Kidney epithelial cell (primary cell): ENCODE measurements around the gene FAM3A. TPM values are rescaled to one million over a fixed set of nuclear protein-coding genes. Genes with fewer than 3 reads are reported as not detected.

Source experiments
- DNase-seq: peaks from one replicate; pipeline ENCODE4 v3.0.0-alpha.2; 2010; ENCODE audit warnings: low read depth
- H3K27me3 ChIP-seq: 2 replicates; pipeline ENCODE4 v1.6.0; 2011; ENCODE audit warnings: low read length; ENCODE audit not compliant: control insufficient read depth, insufficient read depth
- H3K36me3 ChIP-seq: 2 replicates; pipeline ENCODE4 v1.5.1; 2011; ENCODE audit warnings: low read length; ENCODE audit not compliant: control insufficient read depth, insufficient read depth
- H3K4me3 ChIP-seq: 2 replicates; pipeline ENCODE4 v1.5.1; 2011; ENCODE audit warnings: low read depth, mild to moderate bottlenecking, control low read depth, low read length
- CTCF ChIP-seq: IDR thresholded peaks from 2 replicates; pipeline ENCODE4 v1.5.1; 2011; ENCODE audit warnings: mild to moderate bottlenecking, moderate library complexity, low read length, control low read depth, inconsistent platforms; ENCODE audit not compliant: insufficient read depth, poor library complexity, severe bottlenecking
- total RNA-seq: library from RNA; depleted of rRNA; stranded (reverse); fragments of >200 nt; gene quantifications from 2 replicates; pipeline ENCODE4 v1.2.3, GENCODE V29; 2015

FAM3A gene
- total RNA-seq, 1 donor from 2014 or later, result 32.3 TPM

GRCh38 chrX:154488336-154489075 is 27.5 kb downstream of the FAM3A start:
- no peak overlapping the region for H3K4me3 ChIP-seq
- no peak for TF ChIP-seq CTCF
- H3K27me3 ChIP-seq, result no peaks in the 10 kb centered on the region
- H3K36me3 ChIP-seq, result no peaks in the 10 kb centered on the region
- no peak for DNase-seq

GRCh38 chrX:154487518-154488290 is 28.3 kb downstream of the FAM3A start:
- no peak for DNase-seq
- TF ChIP-seq CTCF, result no peak
- no peak overlapping the region for H3K4me3 ChIP-seq
- no peaks in the 10 kb centered on the region for H3K36me3 ChIP-seq
- H3K27me3 ChIP-seq, result no peaks in the 10 kb centered on the region

GRCh38 chrX:154486396-154487207 is 29.4 kb downstream of the FAM3A start, which contains the start of gene UBL4A:
Gene UBL4A, minus strand, starts transcription at chrX:154486615. Its CDS starts 31 bp downstream, at chrX:154486584.
- no peak for TF ChIP-seq CTCF
- H3K27me3 ChIP-seq, result no peaks in the 10 kb centered on the region
- peak within 1 kb of the TSS; percentile 55 for H3K4me3 ChIP-seq
- DNase-seq, result no peak
- H3K36me3 ChIP-seq, result no peaks in the 10 kb centered on the region

- Histone ChIP-seq H3K4me3 (peak overlapping the region; percentile 55), H3K27me3 (no peaks in the 10 kb centered on the region), H3K36me3 (no peaks in the 10 kb centered on the region)
- TF ChIP-seq CTCF, result no peak
- no peak for DNase-seq
Measured at GRCh38 chrX:154486052-154486395, 30.0 kb downstream of the FAM3A start.

GRCh38 chrX:154485150-154486051 is 30.6 kb downstream of the FAM3A start:
- peak overlapping the region; percentile 55 for H3K4me3 ChIP-seq
- no peak for TF ChIP-seq CTCF
- no peaks in the 10 kb centered on the region for H3K36me3 ChIP-seq
- no peaks in the 10 kb centered on the region for H3K27me3 ChIP-seq
- DNase-seq, result no peak
